Thyroid gland (tissue), 4 donors: ENCODE results near the gene CLMN. TPM values are rescaled to one million over a fixed set of nuclear protein-coding genes. Genes with fewer than 3 reads are reported as not detected.

Source experiments
- DNase-seq, 2 donors: peaks; one replicate each; pipeline ENCODE4 v3.0.0-alpha.2; 2019
- H3K27ac ChIP-seq, 3 donors: fragments of 200-600 bp; sonication (generic); 1 replicate in 2 of 3; 2 replicates in 1 of 3; pipeline ENCODE4 v1.5.1; 2016 to 2019; ENCODE audit warnings: mild to moderate bottlenecking in 1 of 3, moderate library complexity in 1 of 3
- H3K27me3 ChIP-seq: fragments of 200-600 bp; sonication (generic); one replicate; pipeline ENCODE4 v1.5.1; 2019
- H3K36me3 ChIP-seq, 2 donors: fragments of 200-600 bp; sonication (generic); one replicate each; pipeline ENCODE4 v1.5.1; 2016 to 2019
- H3K4me1 ChIP-seq, 2 donors: fragments of 200-600 bp; sonication (generic); one replicate each; pipeline ENCODE4 v1.5.1; 2017 to 2019
- H3K4me3 ChIP-seq, 3 donors: fragments of 200-600 bp; sonication (generic); replicated peaks in 1 of 3; 1 replicate in 2 of 3; 2 replicates in 1 of 3; pipeline ENCODE4 v1.5.1; 2016; ENCODE audit warnings: mild to moderate bottlenecking in 1 of 3
- H3K9me3 ChIP-seq: fragments of 200-600 bp; sonication (generic); one replicate; pipeline ENCODE4 v1.5.1; 2017
- POLR2A ChIP-seq, 2 donors: fragments of 450-650 bp; IDR thresholded peaks; one replicate each; pipeline ENCODE4 v1.6.1; 2017; ENCODE audit warnings: antibody characterized with exemption in 2 of 2, mild to moderate bottlenecking in 2 of 2, moderate library complexity in 1 of 2
- WGBS, 2 donors: methylation state at CpG; one replicate each; pipeline ENCODE4 v1.1.5; 2017; 5-methylcytosine and 5-hydroxymethylcytosine counted together
- intact Hi-C: fragments of 100-400 bp; cut with DNase I; formaldehyde crosslinking; loops from one replicate; pipeline ENCODE4 v1.15.1; 2023
- total RNA-seq, 4 donors: library from RNA; depleted of rRNA; stranded (reverse); fragments of >200 nt; gene quantifications; one replicate each; pipeline ENCODE4 v1.2.3, GENCODE V29; 2016
- TF ChIP-seq, protein P1 (sequence below), 6 experiments: fragments of 200-600 bp in 3 of 6; fragments of 450-650 bp in 3 of 6; sonication (generic) in 3 of 6; IDR thresholded peaks; one replicate each; pipeline ENCODE4 v1.5.1; 2016 to 2019; ENCODE audit warnings: antibody characterized with exemption in 6 of 6, mild to moderate bottlenecking in 2 of 6, inconsistent platforms in 1 of 6, moderate library complexity in 1 of 6

The CLMN gene
- total RNA-seq, 4 donors from 2014 or later, result 15.3 to 29.9 (median 17.8) TPM

DNA sequence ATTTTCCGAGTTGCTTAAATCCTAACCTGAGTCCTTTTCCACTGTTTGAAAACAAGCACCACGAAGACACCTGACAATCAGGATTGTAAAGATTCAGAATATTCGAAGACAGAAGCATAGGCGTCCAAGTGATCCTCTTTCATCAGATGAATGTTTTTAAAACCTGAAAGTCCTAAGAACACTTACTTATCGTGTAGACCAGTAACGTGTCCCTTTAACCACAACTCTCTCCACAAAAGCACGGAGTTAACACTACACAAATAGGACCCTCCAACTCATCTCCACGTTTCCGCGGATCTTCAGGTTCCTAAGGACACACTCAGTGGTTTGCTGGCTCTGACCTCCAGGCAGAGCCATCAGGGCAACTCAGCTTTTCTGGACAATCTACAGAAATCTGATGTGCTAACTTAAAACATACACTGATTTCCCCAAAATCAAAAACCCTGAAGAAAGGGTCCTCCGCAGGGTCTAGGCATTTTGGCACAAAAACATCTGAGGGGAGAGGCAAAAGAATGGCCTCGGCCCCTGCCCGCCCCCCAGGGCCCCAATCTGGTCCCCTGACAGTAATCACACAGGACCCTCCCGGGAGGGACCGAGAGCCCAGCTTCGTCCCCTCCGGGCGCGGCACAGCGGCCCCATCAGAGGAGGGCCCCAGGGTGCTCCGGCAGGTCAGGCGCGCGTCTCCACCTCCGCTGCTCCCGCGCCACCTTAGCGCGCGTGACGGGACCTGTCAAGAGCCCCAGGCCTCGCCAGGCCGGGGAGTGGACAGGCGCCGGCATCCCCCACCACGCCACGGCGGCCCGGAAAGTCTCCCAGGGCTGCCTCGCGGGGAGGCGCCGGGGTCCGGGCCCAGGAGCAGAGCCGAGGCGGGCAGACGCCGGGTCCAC, 163.3 kb downstream of the CLMN start:
- TF ChIP-seq, protein P1, sequence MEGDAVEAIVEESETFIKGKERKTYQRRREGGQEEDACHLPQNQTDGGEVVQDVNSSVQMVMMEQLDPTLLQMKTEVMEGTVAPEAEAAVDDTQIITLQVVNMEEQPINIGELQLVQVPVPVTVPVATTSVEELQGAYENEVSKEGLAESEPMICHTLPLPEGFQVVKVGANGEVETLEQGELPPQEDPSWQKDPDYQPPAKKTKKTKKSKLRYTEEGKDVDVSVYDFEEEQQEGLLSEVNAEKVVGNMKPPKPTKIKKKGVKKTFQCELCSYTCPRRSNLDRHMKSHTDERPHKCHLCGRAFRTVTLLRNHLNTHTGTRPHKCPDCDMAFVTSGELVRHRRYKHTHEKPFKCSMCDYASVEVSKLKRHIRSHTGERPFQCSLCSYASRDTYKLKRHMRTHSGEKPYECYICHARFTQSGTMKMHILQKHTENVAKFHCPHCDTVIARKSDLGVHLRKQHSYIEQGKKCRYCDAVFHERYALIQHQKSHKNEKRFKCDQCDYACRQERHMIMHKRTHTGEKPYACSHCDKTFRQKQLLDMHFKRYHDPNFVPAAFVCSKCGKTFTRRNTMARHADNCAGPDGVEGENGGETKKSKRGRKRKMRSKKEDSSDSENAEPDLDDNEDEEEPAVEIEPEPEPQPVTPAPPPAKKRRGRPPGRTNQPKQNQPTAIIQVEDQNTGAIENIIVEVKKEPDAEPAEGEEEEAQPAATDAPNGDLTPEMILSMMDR (IDR thresholded peaks at IDR 0.05), result no peak
- no peak for TF ChIP-seq POLR2A (IDR thresholded peaks at IDR 0.05)
- peak overlapping the region; percentile 88 to 98 (median 94) for H3K27ac ChIP-seq
- no peaks in the 10 kb centered on the region for H3K27me3 ChIP-seq
- WGBS, 2 donors, result 4% methylated on average over 19 to 20 of the region's 48 CpGs
- DNase-seq, result peak; percentile 66
- peak overlapping the region; percentile 64 to 83 (median 74) for H3K4me3 ChIP-seq
- intact Hi-C loops, result loop anchor here (5.0 kb wide), 1 partner anchor 381 kb away; the partner anchor contains the start of gene GLRX5
- H3K9me3 ChIP-seq, result no peaks in the 10 kb centered on the region
- no peaks in the 10 kb centered on the region for H3K36me3 ChIP-seq
- peaks cover 37 to 44% of the 10 kb centered on the region in 2 donors for H3K4me1 ChIP-seq

DNA sequence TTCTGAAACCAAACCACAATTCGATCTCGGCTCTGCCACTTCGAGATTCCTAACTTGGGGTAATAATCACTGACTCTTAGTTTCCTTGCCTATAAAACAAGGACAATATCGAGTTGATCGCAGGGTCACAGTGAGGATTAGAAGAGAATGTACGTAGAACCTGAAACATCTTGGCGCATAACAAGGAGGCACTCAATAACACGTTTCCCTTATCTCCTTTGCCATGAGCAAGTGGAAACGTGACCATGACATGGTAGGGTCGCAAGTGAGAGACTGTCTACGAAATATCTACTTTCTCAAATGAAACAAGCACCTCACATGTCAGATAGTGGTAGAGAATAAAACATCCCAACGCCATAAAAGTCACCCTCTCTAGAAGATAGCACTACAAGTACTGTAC, 164.7 kb downstream of the CLMN start:
- Histone ChIP-seq H3K4me1 (peaks cover 50 to 57% of the 10 kb centered on the region in 2 donors), H3K4me3 (no peak overlapping the region)

GRCh38 chr14:95153866-95154265, 165.8 kb downstream of the CLMN start:
- Histone ChIP-seq H3K9me3 (no peaks in the 10 kb centered on the region), H3K36me3 (no peaks in the 10 kb centered on the region), H3K4me3 (no peak overlapping the region), H3K27me3 (no peaks in the 10 kb centered on the region), H3K4me1 (peaks cover 57 to 62% of the 10 kb centered on the region in 2 donors), H3K27ac (peak overlapping the region in 1 of 3 donors; percentile 2)
- intact Hi-C loops, result no loop called here
- 36 to 45% methylated on average over 4 of the region's 4 CpGs for WGBS, 2 donors
- no peak for TF ChIP-seq POLR2A (IDR thresholded peaks at IDR 0.05)
- TF ChIP-seq, protein P1 (IDR thresholded peaks at IDR 0.05), result no peak
- DNase-seq, result no peak

More for the DNA sequence above, 164.7 kb downstream of the CLMN start:
- Histone ChIP-seq H3K9me3 (no peaks in the 10 kb centered on the region), H3K27me3 (no peaks in the 10 kb centered on the region), H3K36me3 (no peaks in the 10 kb centered on the region), H3K27ac (peak overlapping the region in 1 of 3 donors; percentile 98)
- intact Hi-C loops, result loop anchor here (5.0 kb wide), 1 partner anchor 382 kb away; the partner anchor contains the start of gene GLRX5
- no peak for TF ChIP-seq POLR2A (IDR thresholded peaks at IDR 0.05)
- TF ChIP-seq, protein P1 (IDR thresholded peaks at IDR 0.05), result no peak
- WGBS, 2 donors, result 92 to 94% methylated on average over 12 of the region's 12 CpGs
- DNase-seq, result no peak

GRCh38 chr14:95151561-95151960, 168.1 kb downstream of the CLMN start:
- WGBS, 2 donors, result 78 to 89% methylated on average over 8 of the region's 8 CpGs

More at GRCh38 chr14:95151561-95151960, 168.1 kb downstream of the CLMN start:
- Histone ChIP-seq H3K36me3 (no peaks in the 10 kb centered on the region), H3K4me1 (peaks cover 64 to 70% of the 10 kb centered on the region in 2 donors), H3K4me3 (no peak overlapping the region), H3K27me3 (no peaks in the 10 kb centered on the region), H3K27ac (no peak overlapping the region), H3K9me3 (no peaks in the 10 kb centered on the region)
- no peak for TF ChIP-seq POLR2A (IDR thresholded peaks at IDR 0.05)
- TF ChIP-seq, protein P1 (IDR thresholded peaks at IDR 0.05), result no peak
- DNase-seq, result no peak
- intact Hi-C loops, result no loop called here
